OCI-LY7 (cell line): ENCODE data around the gene ACVRL1. TPM values are rescaled to one million over a fixed set of nuclear protein-coding genes. Genes with fewer than 3 reads are reported as not detected.

Experiments used
- BruUV-seq: library from RNA; stranded (reverse); fragments of 400-500 nt; replicated peaks from 2 replicates; lab custom pipeline; 2021; lab: Mats Ljungman, UMichigan
- CTCF ChIA-PET: fragments of 300-600 bp; sonication (Branson Sonifier 250); formaldehyde crosslinking; loops from one replicate; lab custom pipeline; 2022; ENCODE audit warnings: antibody characterized with exemption; ENCODE audit not compliant: unreplicated experiment; lab: Charles Lee
- POLR2A ChIA-PET: fragments of 300-600 bp; sonication (Branson Sonifier 250); formaldehyde crosslinking; loops from one replicate; lab custom pipeline; 2022; ENCODE audit warnings: antibody characterized with exemption; lab: Charles Lee
- DNase-seq: peaks from one replicate; pipeline ENCODE4 v3.0.0-alpha.2; 2015; ENCODE audit warnings: low spot score
- H2AFZ ChIP-seq: fragments of 200-600 bp; sonication (generic), shearing (Covaris generic); 2 replicates; pipeline ENCODE4 v1.6.1; 2014; ENCODE audit warnings: mild to moderate bottlenecking, antibody characterized with exemption, low read length, moderate library complexity
- H3K27ac ChIP-seq: fragments of 200-600 bp; sonication (generic); 2 replicates; pipeline ENCODE4 v1.5.1; 2014; ENCODE audit warnings: mixed run types, low read depth, mild to moderate bottlenecking, moderate library complexity, low read length, inconsistent platforms; ENCODE audit not compliant: poor library complexity, severe bottlenecking
- H3K36me3 ChIP-seq: fragments of 200-600 bp; sonication (generic); 2 replicates; pipeline ENCODE4 v1.6.1; 2014; ENCODE audit warnings: mild to moderate bottlenecking, antibody characterized with exemption, low read length, moderate library complexity, mixed read lengths; ENCODE audit not compliant: insufficient read depth
- H3K4me1 ChIP-seq: fragments of 200-600 bp; sonication (generic); 2 replicates; pipeline ENCODE4 v1.5.1; 2014; ENCODE audit warnings: mild to moderate bottlenecking, low read length; ENCODE audit not compliant: insufficient read depth, poor library complexity, severe bottlenecking
- H3K4me2 ChIP-seq: fragments of 200-600 bp; sonication (generic); 2 replicates; pipeline ENCODE4 v1.6.1; 2014; ENCODE audit warnings: mild to moderate bottlenecking, low read length
- H3K4me3 ChIP-seq: fragments of 200-600 bp; sonication (generic); 2 replicates; pipeline ENCODE4 v1.5.1; 2014; ENCODE audit warnings: mild to moderate bottlenecking, low read depth, low read length; ENCODE audit not compliant: poor library complexity, severe bottlenecking
- H3K79me2 ChIP-seq: fragments of 200-600 bp; sonication (generic); 2 replicates; pipeline ENCODE4 v1.6.1; 2016; ENCODE audit warnings: low read depth, mild to moderate bottlenecking, low read length, moderate library complexity, mixed read lengths; ENCODE audit not compliant: insufficient read depth
- H3K9me2 ChIP-seq: fragments of 200-600 bp; sonication (generic); 2 replicates; pipeline ENCODE4 v1.6.1; 2016; ENCODE audit warnings: mild to moderate bottlenecking, low read length, mixed read lengths; ENCODE audit not compliant: insufficient read depth
- H3K9me3 ChIP-seq: fragments of 200-600 bp; sonication (generic); 2 replicates; pipeline ENCODE4 v1.6.1; 2014; ENCODE audit warnings: mild to moderate bottlenecking, mixed run types, low read length, mixed read lengths
- H4K20me1 ChIP-seq: fragments of 200-600 bp; sonication (generic); 2 replicates; pipeline ENCODE4 v1.6.1; 2014; ENCODE audit warnings: mild to moderate bottlenecking, antibody characterized with exemption, low read length, moderate library complexity, mixed read lengths; ENCODE audit not compliant: insufficient read depth
- CTCF ChIP-seq: fragments of 200-600 bp; sonication (generic); conservative IDR thresholded peaks from 2 replicates; pipeline ENCODE4 v1.5.1; 2014; ENCODE audit warnings: mild to moderate bottlenecking, antibody characterized with exemption, low read length, moderate library complexity, mixed read lengths
- EZH2phosphoT487 ChIP-seq: fragments of 200-600 bp; sonication (generic); IDR thresholded peaks from 2 replicates; pipeline ENCODE4 v1.6.1; 2018; ENCODE audit warnings: low read depth, borderline replicate concordance, mild to moderate bottlenecking, mixed run types, antibody characterized with exemption, low read length, moderate library complexity, mixed read lengths
- intact Hi-C: fragments of 100-400 bp; cut with micrococcal nuclease; formaldehyde crosslinking; loops from one replicate; pipeline ENCODE4 v1.10.0; 2022; ENCODE audit not compliant: unreplicated experiment
- total RNA-seq, 2 experiments: library from RNA; depleted of rRNA in 1 of 2; stranded (reverse); fragments of >200 nt in 1 of 2; shearing (Covaris generic) in 1 of 2; gene quantifications; 2 replicates each; pipeline ENCODE4 v1.2.3, GENCODE V29; 2014 to 2022

Gene ACVRL1
- total RNA-seq, 2 experiments from 2014 or later: not detected

GRCh38 chr12:51947246-51947996 lies 40.1 kb downstream of the ACVRL1 start:
- H3K79me2 ChIP-seq: no peaks in the 10 kb centered on the region
- H4K20me1 ChIP-seq: no peaks in the 10 kb centered on the region
- POLR2A ChIA-PET: interaction anchor here (2.1 kb wide), 1 partner anchor 18 kb away, joined by 5 read pairs; no protein-coding TSS in a partner anchor
- no peak overlapping the region for H3K27ac ChIP-seq
- no peak overlapping the region for H3K4me3 ChIP-seq
- H3K4me2 ChIP-seq: no peak overlapping the region
- no peak for DNase-seq
- H3K36me3 ChIP-seq: no peaks in the 10 kb centered on the region
- CTCF ChIA-PET: no interaction called here
- no TSS peak for BruUV-seq
- no peaks in the 10 kb centered on the region for H3K9me2 ChIP-seq
- H3K9me3 ChIP-seq: peaks cover 11% of the 10 kb centered on the region
- intact Hi-C loops: no loop called here
- peaks cover 5% of the 10 kb centered on the region for H3K4me1 ChIP-seq
- TF ChIP-seq EZH2phosphoT487 (no peak), CTCF (no peak)
- no peak overlapping the region for H2AFZ ChIP-seq

DNA sequence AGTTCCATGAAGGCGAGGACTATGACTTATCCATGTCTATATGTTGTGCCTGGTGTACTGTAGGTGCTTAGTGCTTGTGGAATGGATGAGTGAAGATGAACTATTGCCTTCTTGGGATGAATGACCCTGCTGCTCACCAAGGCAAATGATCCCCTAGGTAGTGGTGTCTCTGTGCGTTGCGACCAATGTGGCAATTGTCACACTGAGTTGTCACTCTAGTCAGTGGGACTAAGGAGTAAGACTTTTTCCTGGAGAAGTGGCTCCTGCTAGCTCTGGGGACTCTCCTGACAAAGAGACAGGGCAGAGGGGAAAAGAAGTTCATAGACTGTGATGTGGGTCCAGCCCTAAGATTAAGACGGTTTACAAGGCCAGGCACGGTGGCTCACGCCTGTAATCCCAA lies 40.8 kb downstream of the ACVRL1 start:
- Histone ChIP-seq H3K9me3 (peaks cover 11% of the 10 kb centered on the region), H3K36me3 (no peaks in the 10 kb centered on the region), H3K4me2 (no peak overlapping the region), H3K79me2 (no peaks in the 10 kb centered on the region), H2AFZ (no peak overlapping the region), H3K4me3 (no peak overlapping the region), H4K20me1 (no peaks in the 10 kb centered on the region), H3K9me2 (no peaks in the 10 kb centered on the region), H3K4me1 (peaks cover 9% of the 10 kb centered on the region), H3K27ac (no peak overlapping the region)
- ChIA-PET CTCF (no interaction called here), POLR2A (interaction anchor here (2.1 kb wide), 1 partner anchor 17 kb away, joined by 5 read pairs; no protein-coding TSS in a partner anchor)
- no peak for TF ChIP-seq EZH2phosphoT487
- TF ChIP-seq CTCF: no peak
- BruUV-seq: no TSS peak
- intact Hi-C loops: no loop called here
- DNase-seq: no peak
